Measurements from ENCODE around the gene SRGAP2C. TPM values are rescaled to one million over a fixed set of nuclear protein-coding genes. Genes with fewer than 3 reads are reported as not detected.
"Not testable (repeated sequence)": the region's sequence is repeated elsewhere in the genome, so short reads cannot be mapped to it uniquely, and the experiment has no call there.

The SRGAP2C gene
- total RNA-seq, 1 donor from 2014 or later, result 23.8 TPM

- H3K9me3 ChIP-seq; H3K4me3 ChIP-seq; H3K4me1 ChIP-seq; H3K36me3 ChIP-seq; H3K27me3 ChIP-seq; H3K27ac ChIP-seq; DNase-seq (ENCODE audit: extremely low spot score in 2 of 2); intact Hi-C loops (cut with DNase I): not testable (repeated sequence)
Measured at GRCh38 chr1:121163850-121164757, 20.7 kb upstream of the SRGAP2C start.

- H3K4me3 ChIP-seq; H3K27ac ChIP-seq; DNase-seq (ENCODE audit: extremely low spot score in 2 of 2); H3K27me3 ChIP-seq; H3K36me3 ChIP-seq; H3K9me3 ChIP-seq; intact Hi-C loops (cut with DNase I); H3K4me1 ChIP-seq: not testable (repeated sequence)
Measured at GRCh38 chr1:121165296-121165695, 19.5 kb upstream of the SRGAP2C start.

- H3K27ac ChIP-seq; H3K27me3 ChIP-seq; intact Hi-C loops (cut with DNase I); H3K9me3 ChIP-seq; H3K36me3 ChIP-seq; H3K4me1 ChIP-seq; DNase-seq (ENCODE audit: extremely low spot score in 2 of 2); H3K4me3 ChIP-seq: not testable (repeated sequence)
Measured at GRCh38 chr1:121167225-121167738, 17.5 kb upstream of the SRGAP2C start.

GRCh38 chr1:121168152-121168668 is 16.6 kb upstream of the SRGAP2C start:
- H3K9me3 ChIP-seq; H3K4me1 ChIP-seq; H3K27me3 ChIP-seq; H3K36me3 ChIP-seq; DNase-seq (ENCODE audit: extremely low spot score in 2 of 2); intact Hi-C loops (cut with DNase I); H3K27ac ChIP-seq; H3K4me3 ChIP-seq: not testable (repeated sequence)

- H3K27me3 ChIP-seq; H3K9me3 ChIP-seq; H3K36me3 ChIP-seq; DNase-seq (ENCODE audit: extremely low spot score in 2 of 2); H3K4me1 ChIP-seq; H3K27ac ChIP-seq; H3K4me3 ChIP-seq; intact Hi-C loops (cut with DNase I): not testable (repeated sequence)
Measured at GRCh38 chr1:121176649-121177048, 8.1 kb upstream of the SRGAP2C start.

GRCh38 chr1:121178197-121178596 is 6.6 kb upstream of the SRGAP2C start:
- H3K27me3 ChIP-seq; intact Hi-C loops (cut with DNase I); H3K4me3 ChIP-seq; DNase-seq (ENCODE audit: extremely low spot score in 2 of 2); H3K27ac ChIP-seq; H3K36me3 ChIP-seq; H3K4me1 ChIP-seq; H3K9me3 ChIP-seq: not testable (repeated sequence)

- H3K9me3 ChIP-seq; H3K27me3 ChIP-seq; DNase-seq (ENCODE audit: extremely low spot score in 2 of 2); H3K4me1 ChIP-seq; intact Hi-C loops (cut with DNase I); H3K27ac ChIP-seq; H3K36me3 ChIP-seq: not testable (repeated sequence)
- H3K4me3 ChIP-seq, result peak overlapping the region in 1 of 2 donors; percentile 37
Measured at GRCh38 chr1:121183867-121184266, 908 bp upstream of the SRGAP2C start.

- peak overlapping the region; percentile 27 for H3K27ac ChIP-seq
- H3K9me3 ChIP-seq; intact Hi-C loops (cut with DNase I); H3K4me1 ChIP-seq; DNase-seq (ENCODE audit: extremely low spot score in 2 of 2); H3K27me3 ChIP-seq; H3K36me3 ChIP-seq: not testable (repeated sequence)
- H3K4me3 ChIP-seq, result peak overlapping the region; percentile 38 to 40
Measured at GRCh38 chr1:121185140-121185708, 449 bp downstream of the SRGAP2C start.

GRCh38 chr1:121186191-121186590 is 1.4 kb downstream of the SRGAP2C start:
- H3K27ac ChIP-seq; H3K4me1 ChIP-seq; H3K9me3 ChIP-seq; H3K27me3 ChIP-seq; DNase-seq (ENCODE audit: extremely low spot score in 2 of 2); H3K36me3 ChIP-seq; intact Hi-C loops (cut with DNase I): not testable (repeated sequence)
- peak overlapping the region; percentile 28 to 38 for H3K4me3 ChIP-seq

- H3K27ac ChIP-seq; H3K9me3 ChIP-seq; H3K27me3 ChIP-seq; DNase-seq (ENCODE audit: extremely low spot score in 2 of 2); intact Hi-C loops (cut with DNase I); H3K4me3 ChIP-seq; H3K36me3 ChIP-seq; H3K4me1 ChIP-seq: not testable (repeated sequence)
Measured at GRCh38 chr1:121187914-121188313, 3.1 kb downstream of the SRGAP2C start.

GRCh38 chr1:121192512-121192911 is 7.7 kb downstream of the SRGAP2C start:
- DNase-seq (ENCODE audit: extremely low spot score in 2 of 2); H3K4me1 ChIP-seq; H3K36me3 ChIP-seq; intact Hi-C loops (cut with DNase I); H3K4me3 ChIP-seq; H3K27ac ChIP-seq; H3K9me3 ChIP-seq; H3K27me3 ChIP-seq: not testable (repeated sequence)

GRCh38 chr1:121197095-121197882 is 12.5 kb downstream of the SRGAP2C start:
- H3K27me3 ChIP-seq; H3K36me3 ChIP-seq; H3K9me3 ChIP-seq; intact Hi-C loops (cut with DNase I); DNase-seq (ENCODE audit: extremely low spot score in 2 of 2); H3K4me1 ChIP-seq; H3K4me3 ChIP-seq; H3K27ac ChIP-seq: not testable (repeated sequence)

GRCh38 chr1:121199763-121200162 is 15.0 kb downstream of the SRGAP2C start:
- H3K4me1 ChIP-seq; DNase-seq (ENCODE audit: extremely low spot score in 2 of 2); H3K9me3 ChIP-seq; H3K27me3 ChIP-seq; H3K4me3 ChIP-seq; H3K36me3 ChIP-seq; intact Hi-C loops (cut with DNase I); H3K27ac ChIP-seq: not testable (repeated sequence)

Measured in vagina (tissue), 2 donors.